HEK293 (cell line): Measurements from ENCODE around the gene UFSP1.

Source experiments
- CTCF ChIA-PET: fragments of 350-600 bp; formaldehyde crosslinking; extraction: SDS; loops from one replicate; lab custom pipeline; 2021; ENCODE audit warnings: antibody characterized with exemption; lab: Yijun Ruan, JAX
- POLR2A ChIA-PET: fragments of 300-600 bp; formaldehyde crosslinking; extraction: SDS; loops from one replicate; lab custom pipeline; 2020; ENCODE audit warnings: antibody characterized with exemption, inconsistent platforms; lab: Yijun Ruan, JAX
- H3K27ac ChIP-seq: fragments of 200-500 bp; sonication (Bioruptor generic); 2 replicates; pipeline ENCODE4 v1.5.1; 2014; ENCODE audit warnings: low read depth, low read length, control low read depth, inconsistent platforms; ENCODE audit errors: extremely low read depth
- H3K36me3 ChIP-seq, 2 experiments: fragments of 200-500 bp in 1 of 2; sonication (Bioruptor generic) in 1 of 2; 1 replicate in 1 of 2; 2 replicates in 1 of 2; pipeline ENCODE4 v1.5.1; 2014 to 2017; ENCODE audit warnings: inconsistent platforms in 2 of 2, low read length in 2 of 2; ENCODE audit not compliant: control insufficient read depth in 2 of 2, insufficient read depth in 1 of 2
- H3K4me1 ChIP-seq: fragments of 200-500 bp; sonication (Bioruptor generic); 2 replicates; pipeline ENCODE4 v1.5.1; 2014; ENCODE audit warnings: mild to moderate bottlenecking, low read length, inconsistent platforms; ENCODE audit not compliant: control insufficient read depth, insufficient read depth
- H3K4me3 ChIP-seq: 2 replicates; pipeline ENCODE4 v1.5.1; 2011; ENCODE audit warnings: low read depth, mild to moderate bottlenecking, control low read depth, low read length, moderate library complexity
- H3K9me3 ChIP-seq: fragments of 200-500 bp; sonication (Bioruptor generic); 2 replicates; pipeline ENCODE4 v1.5.1; 2014; ENCODE audit warnings: low read depth, low read length, inconsistent platforms; ENCODE audit not compliant: control insufficient read depth, insufficient read depth
- EGR2 ChIP-seq: fragments of 450-650 bp; formaldehyde crosslinking; IDR thresholded peaks from 2 replicates; pipeline ENCODE4 v1.5.1; 2016; ENCODE audit warnings: low read depth, missing biosample characterization, missing genetic modification characterization
- GLIS2 ChIP-seq: fragments of 450-650 bp; formaldehyde crosslinking; IDR thresholded peaks from 2 replicates; pipeline ENCODE4 v1.5.1; 2016; ENCODE audit warnings: missing biosample characterization, missing genetic modification characterization
- KLF1 ChIP-seq: fragments of 450-650 bp; formaldehyde crosslinking; IDR thresholded peaks from 2 replicates; pipeline ENCODE4 v1.5.1; 2016; ENCODE audit warnings: missing biosample characterization, missing genetic modification characterization
- PRDM1 ChIP-seq: fragments of 450-650 bp; formaldehyde crosslinking; IDR thresholded peaks from 2 replicates; pipeline ENCODE4; 2016; ENCODE audit warnings: missing biosample characterization, missing genetic modification characterization
- RBAK ChIP-seq: fragments of 450-650 bp; formaldehyde crosslinking; IDR thresholded peaks from 2 replicates; pipeline ENCODE4 v1.5.1; 2016; ENCODE audit warnings: missing biosample characterization, missing genetic modification characterization
- ZBTB17 ChIP-seq: fragments of 450-650 bp; formaldehyde crosslinking; IDR thresholded peaks from 2 replicates; pipeline ENCODE4 v1.5.1; 2016; ENCODE audit warnings: missing biosample characterization, missing genetic modification characterization
- ZBTB48 ChIP-seq: fragments of 450-650 bp; formaldehyde crosslinking; IDR thresholded peaks from 2 replicates; pipeline ENCODE4 v1.5.1; 2016; ENCODE audit warnings: missing biosample characterization, missing genetic modification characterization
- ZNF114 ChIP-seq: fragments of 450-650 bp; formaldehyde crosslinking; IDR thresholded peaks from 2 replicates; pipeline ENCODE4 v1.5.0; 2017; ENCODE audit warnings: missing biosample characterization, missing genetic modification characterization
- ZNF341 ChIP-seq: fragments of 450-650 bp; formaldehyde crosslinking; IDR thresholded peaks from 2 replicates; pipeline ENCODE4; 2016; ENCODE audit warnings: low read depth, missing biosample characterization, missing genetic modification characterization
- ZNF350 ChIP-seq: fragments of 450-650 bp; formaldehyde crosslinking; IDR thresholded peaks from 2 replicates; pipeline ENCODE4 v1.5.0; 2017; ENCODE audit warnings: missing biosample characterization, mild to moderate bottlenecking, missing genetic modification characterization
- ZNF501 ChIP-seq: fragments of 450-650 bp; formaldehyde crosslinking; IDR thresholded peaks from 2 replicates; pipeline ENCODE4 v1.5.1; 2016; ENCODE audit warnings: missing biosample characterization, missing genetic modification characterization
- ZNF610 ChIP-seq: fragments of 450-650 bp; formaldehyde crosslinking; IDR thresholded peaks from 2 replicates; pipeline ENCODE4 v1.5.1; 2016; ENCODE audit warnings: missing biosample characterization, missing genetic modification characterization, borderline replicate concordance
- ZNF776 ChIP-seq: fragments of 450-650 bp; formaldehyde crosslinking; IDR thresholded peaks from 2 replicates; pipeline ENCODE4 v1.5.0; 2017; ENCODE audit warnings: missing biosample characterization, missing genetic modification characterization, borderline replicate concordance
- ZSCAN16 ChIP-seq: fragments of 450-650 bp; formaldehyde crosslinking; IDR thresholded peaks from 2 replicates; pipeline ENCODE4 v1.5.1; 2016; ENCODE audit warnings: missing biosample characterization, missing genetic modification characterization
- TF ChIP-seq, protein P1 (sequence below): fragments of 450-650 bp; formaldehyde crosslinking; IDR thresholded peaks from 2 replicates; pipeline ENCODE4 v1.5.1; 2016; ENCODE audit warnings: missing biosample characterization, missing genetic modification characterization
- TF ChIP-seq, protein P2 (sequence below): fragments of 450-650 bp; formaldehyde crosslinking; IDR thresholded peaks from 2 replicates; pipeline ENCODE4 v1.5.1; 2017; ENCODE audit warnings: missing biosample characterization, mild to moderate bottlenecking, missing genetic modification characterization, moderate library complexity
- TF ChIP-seq, protein P3 (sequence below): fragments of 450-650 bp; formaldehyde crosslinking; IDR thresholded peaks from 2 replicates; pipeline ENCODE4 v1.5.1; 2016; ENCODE audit warnings: missing biosample characterization, missing genetic modification characterization, borderline replicate concordance

UFSP1 gene

DNA sequence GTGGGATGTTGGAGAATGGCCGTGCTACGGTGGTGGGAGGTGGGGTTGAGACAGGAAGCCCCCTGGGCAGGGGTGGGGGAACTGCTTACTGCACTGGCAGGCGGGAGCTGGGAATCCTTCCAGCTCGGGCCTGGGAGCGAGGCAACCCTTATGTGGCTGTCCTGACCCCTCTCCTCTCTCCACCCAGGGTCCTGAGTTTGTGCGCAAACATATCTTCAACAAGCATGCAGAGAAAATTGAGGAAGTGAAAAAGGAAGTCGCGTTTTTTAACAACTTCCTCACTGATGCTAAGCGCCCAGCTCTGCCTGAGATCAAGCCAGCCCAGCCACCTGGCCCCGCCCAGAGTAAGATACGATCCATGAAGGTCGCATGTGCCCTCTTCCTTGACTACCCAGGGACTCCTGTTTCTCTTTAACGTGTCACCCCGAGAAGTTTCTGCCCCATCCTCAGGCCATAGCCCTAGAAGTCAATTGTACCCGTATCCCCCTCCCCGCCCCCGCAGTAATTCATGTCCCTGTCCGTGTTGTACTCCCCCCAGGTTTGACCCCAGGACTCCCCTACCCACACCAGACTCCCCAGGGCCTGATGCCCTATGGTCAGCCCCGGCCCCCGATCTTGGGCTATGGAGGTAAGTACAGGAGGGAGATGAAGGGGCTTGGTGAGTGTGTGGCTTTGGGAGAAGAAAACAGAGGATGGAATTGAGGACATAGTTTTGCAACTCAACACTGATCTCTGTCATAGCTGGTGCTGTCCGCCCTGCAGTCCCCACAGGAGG lies 1.8 kb downstream of the UFSP1 start:
- H3K4me3 ChIP-seq = no peak overlapping the region
- TF ChIP-seq RBAK (no peak), EGR2 (peak; percentile 39), ZNF501 (tag by site-specific recombination) (peak; percentile 25; the same call in 1 of the 2 replicates), ZNF341 (peak; percentile 89), GLIS2 (tag by site-specific recombination) (peak; percentile 42), ZBTB17 (tag by site-specific recombination) (peak; percentile 15; the same call in 1 of the 2 replicates), ZNF350 (tag by site-specific recombination) (no peak), PRDM1 (tag by site-specific recombination) (0 out of 2 replicates have a peak, but pooled peaks have one; percentile 51)
- TF ChIP-seq, protein P1, sequence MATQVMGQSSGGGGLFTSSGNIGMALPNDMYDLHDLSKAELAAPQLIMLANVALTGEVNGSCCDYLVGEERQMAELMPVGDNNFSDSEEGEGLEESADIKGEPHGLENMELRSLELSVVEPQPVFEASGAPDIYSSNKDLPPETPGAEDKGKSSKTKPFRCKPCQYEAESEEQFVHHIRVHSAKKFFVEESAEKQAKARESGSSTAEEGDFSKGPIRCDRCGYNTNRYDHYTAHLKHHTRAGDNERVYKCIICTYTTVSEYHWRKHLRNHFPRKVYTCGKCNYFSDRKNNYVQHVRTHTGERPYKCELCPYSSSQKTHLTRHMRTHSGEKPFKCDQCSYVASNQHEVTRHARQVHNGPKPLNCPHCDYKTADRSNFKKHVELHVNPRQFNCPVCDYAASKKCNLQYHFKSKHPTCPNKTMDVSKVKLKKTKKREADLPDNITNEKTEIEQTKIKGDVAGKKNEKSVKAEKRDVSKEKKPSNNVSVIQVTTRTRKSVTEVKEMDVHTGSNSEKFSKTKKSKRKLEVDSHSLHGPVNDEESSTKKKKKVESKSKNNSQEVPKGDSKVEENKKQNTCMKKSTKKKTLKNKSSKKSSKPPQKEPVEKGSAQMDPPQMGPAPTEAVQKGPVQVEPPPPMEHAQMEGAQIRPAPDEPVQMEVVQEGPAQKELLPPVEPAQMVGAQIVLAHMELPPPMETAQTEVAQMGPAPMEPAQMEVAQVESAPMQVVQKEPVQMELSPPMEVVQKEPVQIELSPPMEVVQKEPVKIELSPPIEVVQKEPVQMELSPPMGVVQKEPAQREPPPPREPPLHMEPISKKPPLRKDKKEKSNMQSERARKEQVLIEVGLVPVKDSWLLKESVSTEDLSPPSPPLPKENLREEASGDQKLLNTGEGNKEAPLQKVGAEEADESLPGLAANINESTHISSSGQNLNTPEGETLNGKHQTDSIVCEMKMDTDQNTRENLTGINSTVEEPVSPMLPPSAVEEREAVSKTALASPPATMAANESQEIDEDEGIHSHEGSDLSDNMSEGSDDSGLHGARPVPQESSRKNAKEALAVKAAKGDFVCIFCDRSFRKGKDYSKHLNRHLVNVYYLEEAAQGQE (tag by site-specific recombination) = peak; percentile 54
- TF ChIP-seq, protein P2, sequence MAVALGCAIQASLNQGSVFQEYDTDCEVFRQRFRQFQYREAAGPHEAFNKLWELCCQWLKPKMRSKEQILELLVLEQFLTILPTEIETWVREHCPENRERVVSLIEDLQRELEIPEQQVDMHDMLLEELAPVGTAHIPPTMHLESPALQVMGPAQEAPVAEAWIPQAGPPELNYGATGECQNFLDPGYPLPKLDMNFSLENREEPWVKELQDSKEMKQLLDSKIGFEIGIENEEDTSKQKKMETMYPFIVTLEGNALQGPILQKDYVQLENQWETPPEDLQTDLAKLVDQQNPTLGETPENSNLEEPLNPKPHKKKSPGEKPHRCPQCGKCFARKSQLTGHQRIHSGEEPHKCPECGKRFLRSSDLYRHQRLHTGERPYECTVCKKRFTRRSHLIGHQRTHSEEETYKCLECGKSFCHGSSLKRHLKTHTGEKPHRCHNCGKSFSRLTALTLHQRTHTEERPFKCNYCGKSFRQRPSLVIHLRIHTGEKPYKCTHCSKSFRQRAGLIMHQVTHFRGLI (tag by site-specific recombination) = no peak
- peaks cover 26 to 62% of the 10 kb centered on the region in 2 experiments for H3K36me3 ChIP-seq
- ChIA-PET POLR2A (interaction anchor here (0.7 to 8.7 kb wide), 4 partner anchors 11 to 203 kb away, joined by 4 to 198 read pairs (median 8); partner anchors contain the start of genes POP7 and SRRT), CTCF (interaction anchor here (0.7 to 1.2 kb wide), 3 partner anchors 9 to 631 kb away, joined by 3 to 5 read pairs (median 4); partner anchors contain the start of gene EPHB4)
- H3K4me1 ChIP-seq = peaks cover 4% of the 10 kb centered on the region; the same call in 1 of the 2 replicates
- H3K27ac ChIP-seq = peak overlapping the region; percentile 94
- H3K9me3 ChIP-seq = no peaks in the 10 kb centered on the region

DNA sequence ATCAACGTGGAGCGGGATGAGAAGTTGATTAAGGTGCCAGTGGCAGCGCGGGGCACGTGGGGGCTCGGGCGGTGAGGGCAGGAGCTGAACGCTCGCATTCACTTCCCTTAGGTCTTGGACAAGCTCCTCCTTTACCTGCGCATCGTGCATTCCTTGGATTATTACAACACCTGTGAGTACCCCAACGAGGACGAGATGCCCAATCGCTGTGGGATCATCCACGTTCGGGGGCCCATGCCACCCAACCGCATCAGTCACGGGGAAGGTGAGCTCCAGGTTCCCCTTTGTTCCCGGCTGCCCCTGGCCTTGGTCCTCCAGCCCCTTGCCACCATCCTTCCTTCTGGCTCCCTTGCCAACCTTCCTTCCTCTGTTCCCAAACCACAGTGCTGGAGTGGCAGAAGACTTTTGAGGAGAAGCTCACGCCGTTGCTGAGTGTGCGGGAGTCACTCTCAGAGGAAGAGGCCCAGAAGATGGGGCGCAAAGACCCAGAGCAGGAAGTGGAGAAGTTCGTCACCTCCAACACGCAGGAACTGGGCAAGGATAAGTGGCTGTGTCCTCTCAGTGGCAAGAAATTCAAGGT lies 2.5 kb downstream of the UFSP1 start:
- H3K27ac ChIP-seq = peak overlapping the region; percentile 94
- ChIA-PET POLR2A (interaction anchor here (1.4 to 8.7 kb wide), 3 partner anchors 10 to 199 kb away, joined by 4 to 198 read pairs (median 5); partner anchors contain the start of genes POP7 and SRRT), CTCF (interaction anchor here (0.7 to 1.2 kb wide), 3 partner anchors 8 to 632 kb away, joined by 3 to 5 read pairs (median 4); partner anchors contain the start of gene EPHB4)
- H3K9me3 ChIP-seq = no peaks in the 10 kb centered on the region
- peaks cover 26 to 67% of the 10 kb centered on the region in 2 experiments for H3K36me3 ChIP-seq
- H3K4me1 ChIP-seq = peaks cover 4% of the 10 kb centered on the region; the same call in 1 of the 2 replicates
- no peak overlapping the region for H3K4me3 ChIP-seq
- TF ChIP-seq ZSCAN16 (tag by site-specific recombination) (no peak), ZNF610 (tag by site-specific recombination) (no peak), ZNF776 (tag by site-specific recombination) (no peak), KLF1 (tag by site-specific recombination) (no peak), ZNF114 (tag by site-specific recombination) (no peak), ZBTB48 (tag by site-specific recombination) (0 out of 2 replicates have a peak, but pooled peaks have one; percentile 17)
- TF ChIP-seq, protein P1 (tag by site-specific recombination) = peak; percentile 63; the same call in 1 of the 2 replicates
- TF ChIP-seq, protein P3, sequence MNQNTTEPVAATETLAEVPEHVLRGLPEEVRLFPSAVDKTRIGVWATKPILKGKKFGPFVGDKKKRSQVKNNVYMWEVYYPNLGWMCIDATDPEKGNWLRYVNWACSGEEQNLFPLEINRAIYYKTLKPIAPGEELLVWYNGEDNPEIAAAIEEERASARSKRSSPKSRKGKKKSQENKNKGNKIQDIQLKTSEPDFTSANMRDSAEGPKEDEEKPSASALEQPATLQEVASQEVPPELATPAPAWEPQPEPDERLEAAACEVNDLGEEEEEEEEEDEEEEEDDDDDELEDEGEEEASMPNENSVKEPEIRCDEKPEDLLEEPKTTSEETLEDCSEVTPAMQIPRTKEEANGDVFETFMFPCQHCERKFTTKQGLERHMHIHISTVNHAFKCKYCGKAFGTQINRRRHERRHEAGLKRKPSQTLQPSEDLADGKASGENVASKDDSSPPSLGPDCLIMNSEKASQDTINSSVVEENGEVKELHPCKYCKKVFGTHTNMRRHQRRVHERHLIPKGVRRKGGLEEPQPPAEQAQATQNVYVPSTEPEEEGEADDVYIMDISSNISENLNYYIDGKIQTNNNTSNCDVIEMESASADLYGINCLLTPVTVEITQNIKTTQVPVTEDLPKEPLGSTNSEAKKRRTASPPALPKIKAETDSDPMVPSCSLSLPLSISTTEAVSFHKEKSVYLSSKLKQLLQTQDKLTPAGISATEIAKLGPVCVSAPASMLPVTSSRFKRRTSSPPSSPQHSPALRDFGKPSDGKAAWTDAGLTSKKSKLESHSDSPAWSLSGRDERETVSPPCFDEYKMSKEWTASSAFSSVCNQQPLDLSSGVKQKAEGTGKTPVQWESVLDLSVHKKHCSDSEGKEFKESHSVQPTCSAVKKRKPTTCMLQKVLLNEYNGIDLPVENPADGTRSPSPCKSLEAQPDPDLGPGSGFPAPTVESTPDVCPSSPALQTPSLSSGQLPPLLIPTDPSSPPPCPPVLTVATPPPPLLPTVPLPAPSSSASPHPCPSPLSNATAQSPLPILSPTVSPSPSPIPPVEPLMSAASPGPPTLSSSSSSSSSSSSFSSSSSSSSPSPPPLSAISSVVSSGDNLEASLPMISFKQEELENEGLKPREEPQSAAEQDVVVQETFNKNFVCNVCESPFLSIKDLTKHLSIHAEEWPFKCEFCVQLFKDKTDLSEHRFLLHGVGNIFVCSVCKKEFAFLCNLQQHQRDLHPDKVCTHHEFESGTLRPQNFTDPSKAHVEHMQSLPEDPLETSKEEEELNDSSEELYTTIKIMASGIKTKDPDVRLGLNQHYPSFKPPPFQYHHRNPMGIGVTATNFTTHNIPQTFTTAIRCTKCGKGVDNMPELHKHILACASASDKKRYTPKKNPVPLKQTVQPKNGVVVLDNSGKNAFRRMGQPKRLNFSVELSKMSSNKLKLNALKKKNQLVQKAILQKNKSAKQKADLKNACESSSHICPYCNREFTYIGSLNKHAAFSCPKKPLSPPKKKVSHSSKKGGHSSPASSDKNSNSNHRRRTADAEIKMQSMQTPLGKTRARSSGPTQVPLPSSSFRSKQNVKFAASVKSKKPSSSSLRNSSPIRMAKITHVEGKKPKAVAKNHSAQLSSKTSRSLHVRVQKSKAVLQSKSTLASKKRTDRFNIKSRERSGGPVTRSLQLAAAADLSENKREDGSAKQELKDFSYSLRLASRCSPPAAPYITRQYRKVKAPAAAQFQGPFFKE (tag by site-specific recombination) = no peak
